Liver (tissue), 3 donors: Measurements from ENCODE around the gene WLS.

Experiments
- FOXA1 ChIP-seq: IDR thresholded peaks from 2 replicates; pipeline ENCODE4 v1.6.1; 2016; ENCODE audit warnings: antibody characterized with exemption
- GABPA ChIP-seq, 2 donors: IDR thresholded peaks in 1 of 2; conservative IDR thresholded peaks in 1 of 2; 2 replicates each; pipeline ENCODE4 v1.6.1; 2016; ENCODE audit warnings: antibody characterized with exemption in 2 of 2, mild to moderate bottlenecking in 1 of 2, moderate library complexity in 1 of 2
- RAD21 ChIP-seq, 2 donors: IDR thresholded peaks; 2 replicates each; pipeline ENCODE4 v1.6.1; 2016; ENCODE audit warnings: antibody characterized with exemption in 2 of 2, mild to moderate bottlenecking in 2 of 2
- YY1 ChIP-seq: IDR thresholded peaks from 2 replicates; pipeline ENCODE4 v1.6.1; 2016; ENCODE audit warnings: antibody characterized with exemption, mild to moderate bottlenecking
- TF ChIP-seq, protein P1 (sequence below): IDR thresholded peaks from 2 replicates; pipeline ENCODE4 v1.6.1; 2016; ENCODE audit warnings: antibody characterized with exemption
- TF ChIP-seq, protein P2 (sequence below): IDR thresholded peaks from 2 replicates; pipeline ENCODE4 v1.6.1; 2016; ENCODE audit warnings: antibody characterized with exemption
- TF ChIP-seq, protein P3 (sequence below): fragments of 150-350 bp; IDR thresholded peaks from 2 replicates; pipeline ENCODE4 v1.5.1; 2017; ENCODE audit warnings: improper control_type of control experiment, low read depth, low read length; ENCODE audit not compliant: missing input control
- TF ChIP-seq, protein P4 (sequence below): IDR thresholded peaks from 2 replicates; pipeline ENCODE4 v1.6.1; 2016; ENCODE audit warnings: antibody characterized with exemption, mild to moderate bottlenecking
- donor health status: healthy.
- donor health status: healthy.

DNA sequence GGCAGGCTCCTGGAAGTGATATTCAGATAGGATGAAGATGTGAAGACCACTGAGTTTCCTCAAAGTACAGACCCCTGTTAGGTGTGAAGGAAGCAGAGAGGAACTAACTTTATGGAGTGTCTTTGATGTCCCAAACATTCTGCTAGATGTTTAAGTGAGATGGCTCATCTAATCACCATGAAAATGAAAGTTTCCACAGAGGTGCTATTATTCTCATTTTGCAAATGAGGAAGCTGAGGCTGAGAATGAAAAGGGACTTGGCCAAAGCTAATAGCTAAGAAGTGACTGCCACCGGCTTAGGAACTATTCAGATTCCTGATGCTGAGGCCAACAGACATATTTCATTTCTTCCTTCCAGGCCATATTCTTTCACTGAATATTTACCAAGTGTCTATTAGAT is 45.9 kb upstream of the WLS start:
- no peak for TF ChIP-seq FOXA1
- TF ChIP-seq, protein P1, sequence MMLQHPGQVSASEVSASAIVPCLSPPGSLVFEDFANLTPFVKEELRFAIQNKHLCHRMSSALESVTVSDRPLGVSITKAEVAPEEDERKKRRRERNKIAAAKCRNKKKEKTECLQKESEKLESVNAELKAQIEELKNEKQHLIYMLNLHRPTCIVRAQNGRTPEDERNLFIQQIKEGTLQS = no peak
- TF ChIP-seq, protein P2, sequence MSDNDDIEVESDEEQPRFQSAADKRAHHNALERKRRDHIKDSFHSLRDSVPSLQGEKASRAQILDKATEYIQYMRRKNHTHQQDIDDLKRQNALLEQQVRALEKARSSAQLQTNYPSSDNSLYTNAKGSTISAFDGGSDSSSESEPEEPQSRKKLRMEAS = no peak
- no peak for TF ChIP-seq GABPA (IDR thresholded peaks at IDR 0.05 in 1 of 2, conservative IDR thresholded peaks at IDR 0.05 in 1 of 2)
- no peak for TF ChIP-seq YY1
- TF ChIP-seq, protein P3, sequence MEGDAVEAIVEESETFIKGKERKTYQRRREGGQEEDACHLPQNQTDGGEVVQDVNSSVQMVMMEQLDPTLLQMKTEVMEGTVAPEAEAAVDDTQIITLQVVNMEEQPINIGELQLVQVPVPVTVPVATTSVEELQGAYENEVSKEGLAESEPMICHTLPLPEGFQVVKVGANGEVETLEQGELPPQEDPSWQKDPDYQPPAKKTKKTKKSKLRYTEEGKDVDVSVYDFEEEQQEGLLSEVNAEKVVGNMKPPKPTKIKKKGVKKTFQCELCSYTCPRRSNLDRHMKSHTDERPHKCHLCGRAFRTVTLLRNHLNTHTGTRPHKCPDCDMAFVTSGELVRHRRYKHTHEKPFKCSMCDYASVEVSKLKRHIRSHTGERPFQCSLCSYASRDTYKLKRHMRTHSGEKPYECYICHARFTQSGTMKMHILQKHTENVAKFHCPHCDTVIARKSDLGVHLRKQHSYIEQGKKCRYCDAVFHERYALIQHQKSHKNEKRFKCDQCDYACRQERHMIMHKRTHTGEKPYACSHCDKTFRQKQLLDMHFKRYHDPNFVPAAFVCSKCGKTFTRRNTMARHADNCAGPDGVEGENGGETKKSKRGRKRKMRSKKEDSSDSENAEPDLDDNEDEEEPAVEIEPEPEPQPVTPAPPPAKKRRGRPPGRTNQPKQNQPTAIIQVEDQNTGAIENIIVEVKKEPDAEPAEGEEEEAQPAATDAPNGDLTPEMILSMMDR = no peak
- TF ChIP-seq, protein P4, sequence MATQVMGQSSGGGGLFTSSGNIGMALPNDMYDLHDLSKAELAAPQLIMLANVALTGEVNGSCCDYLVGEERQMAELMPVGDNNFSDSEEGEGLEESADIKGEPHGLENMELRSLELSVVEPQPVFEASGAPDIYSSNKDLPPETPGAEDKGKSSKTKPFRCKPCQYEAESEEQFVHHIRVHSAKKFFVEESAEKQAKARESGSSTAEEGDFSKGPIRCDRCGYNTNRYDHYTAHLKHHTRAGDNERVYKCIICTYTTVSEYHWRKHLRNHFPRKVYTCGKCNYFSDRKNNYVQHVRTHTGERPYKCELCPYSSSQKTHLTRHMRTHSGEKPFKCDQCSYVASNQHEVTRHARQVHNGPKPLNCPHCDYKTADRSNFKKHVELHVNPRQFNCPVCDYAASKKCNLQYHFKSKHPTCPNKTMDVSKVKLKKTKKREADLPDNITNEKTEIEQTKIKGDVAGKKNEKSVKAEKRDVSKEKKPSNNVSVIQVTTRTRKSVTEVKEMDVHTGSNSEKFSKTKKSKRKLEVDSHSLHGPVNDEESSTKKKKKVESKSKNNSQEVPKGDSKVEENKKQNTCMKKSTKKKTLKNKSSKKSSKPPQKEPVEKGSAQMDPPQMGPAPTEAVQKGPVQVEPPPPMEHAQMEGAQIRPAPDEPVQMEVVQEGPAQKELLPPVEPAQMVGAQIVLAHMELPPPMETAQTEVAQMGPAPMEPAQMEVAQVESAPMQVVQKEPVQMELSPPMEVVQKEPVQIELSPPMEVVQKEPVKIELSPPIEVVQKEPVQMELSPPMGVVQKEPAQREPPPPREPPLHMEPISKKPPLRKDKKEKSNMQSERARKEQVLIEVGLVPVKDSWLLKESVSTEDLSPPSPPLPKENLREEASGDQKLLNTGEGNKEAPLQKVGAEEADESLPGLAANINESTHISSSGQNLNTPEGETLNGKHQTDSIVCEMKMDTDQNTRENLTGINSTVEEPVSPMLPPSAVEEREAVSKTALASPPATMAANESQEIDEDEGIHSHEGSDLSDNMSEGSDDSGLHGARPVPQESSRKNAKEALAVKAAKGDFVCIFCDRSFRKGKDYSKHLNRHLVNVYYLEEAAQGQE = no peak
- TF ChIP-seq RAD21 (IDR thresholded peaks at IDR 0.05) = no peak
